Measurements from ENCODE around the gene SET.

SET gene

DNA sequence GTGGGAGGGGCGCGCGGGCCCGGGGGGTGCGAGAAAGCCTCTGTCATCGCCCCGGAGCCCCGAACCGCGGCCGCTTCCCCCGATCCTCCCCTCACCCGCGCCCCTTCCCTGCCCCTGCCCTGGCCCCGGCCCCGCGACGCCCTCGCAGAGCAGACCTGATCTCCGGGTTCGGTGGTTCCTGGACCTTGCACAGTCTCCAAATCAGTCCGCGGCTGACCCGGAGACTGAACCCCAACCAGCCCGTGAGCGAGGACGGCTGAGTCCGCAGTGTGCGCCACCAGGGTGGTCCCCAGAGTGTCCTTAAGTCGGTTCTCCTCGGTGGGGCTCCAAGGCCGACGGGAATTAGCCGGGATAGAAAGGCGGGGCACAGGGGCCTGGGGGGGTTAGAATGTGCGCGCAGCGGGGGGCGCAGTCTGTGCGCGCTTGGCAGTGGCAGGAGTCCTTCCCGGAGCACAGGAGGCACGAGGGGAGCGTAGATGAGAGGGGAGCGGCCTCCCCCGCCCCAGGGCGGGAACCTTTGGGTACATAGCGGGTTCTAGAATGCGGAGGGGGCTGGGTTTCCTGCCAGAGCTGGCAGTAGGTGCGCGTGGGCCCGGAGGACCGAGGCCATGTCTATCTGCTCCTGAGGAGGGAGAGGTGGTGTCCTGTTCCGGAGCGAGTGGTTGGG lies 14.1 kb downstream of the SET start:
- no peak for TF ChIP-seq GATA2 (IDR thresholded peaks at IDR 0.05; ENCODE audit: low read depth, low read length)
- TF ChIP-seq GATA3 (IDR thresholded peaks at IDR 0.05; ENCODE audit: low read depth, low read length) = no peak

- no peak for TF ChIP-seq GATA2 (IDR thresholded peaks at IDR 0.05; ENCODE audit: low read depth, low read length)
Measured at GRCh38 chr9:128703616-128704355, 14.8 kb downstream of the SET start.

- no peak for TF ChIP-seq GATA2 (IDR thresholded peaks at IDR 0.05; ENCODE audit: low read depth, low read length)
- TF ChIP-seq GATA3 (IDR thresholded peaks at IDR 0.05; ENCODE audit: low read depth, low read length) = no peak
Measured at GRCh38 chr9:128704356-128704670, 15.3 kb downstream of the SET start.

DNA sequence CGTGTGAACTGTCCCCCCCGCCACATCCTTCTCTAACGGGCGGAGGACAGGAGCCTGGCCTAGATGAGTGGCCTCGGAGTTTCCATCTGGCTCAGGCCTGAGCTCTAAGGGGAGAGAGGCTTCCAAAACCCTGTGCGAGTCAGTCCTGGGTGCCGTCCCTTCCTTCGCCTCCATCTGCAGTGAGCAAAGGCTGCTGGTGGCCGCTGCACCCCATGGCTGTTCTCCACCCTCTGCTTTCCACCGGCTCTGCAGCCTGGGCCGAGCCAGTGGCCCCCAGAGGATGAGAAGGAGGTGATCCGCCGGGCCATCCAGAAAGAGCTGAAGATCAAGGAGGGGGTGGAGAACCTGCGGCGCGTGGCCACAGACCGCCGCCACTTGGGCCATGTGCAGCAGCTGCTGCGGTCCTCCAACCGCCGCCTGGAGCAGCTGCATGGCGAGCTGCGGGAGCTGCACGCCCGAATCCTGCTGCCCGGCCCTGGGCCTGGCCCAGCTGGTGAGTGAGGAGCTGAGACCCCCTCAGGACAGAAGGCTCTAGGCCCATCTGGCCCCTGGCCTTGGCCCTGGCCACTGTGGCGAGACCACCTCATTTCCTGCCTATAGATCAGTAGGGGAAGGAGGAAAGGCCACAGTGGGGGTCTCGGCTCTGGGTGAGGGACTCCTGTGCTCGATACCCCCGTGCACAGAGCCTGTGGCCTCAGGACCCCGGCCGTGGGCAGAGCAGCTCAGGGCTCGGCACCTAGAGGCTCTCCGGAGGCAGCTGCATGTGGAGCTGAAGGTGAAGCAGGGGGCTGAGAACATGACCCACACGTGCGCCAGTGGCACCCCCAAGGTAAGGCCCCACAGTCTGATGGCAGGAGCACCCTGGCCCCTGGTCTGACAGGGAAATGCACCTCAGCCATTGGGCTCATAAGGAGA lies 16.3 kb downstream of the SET start:
- TF ChIP-seq GATA2 (IDR thresholded peaks at IDR 0.05; ENCODE audit: low read depth, low read length) = no peak
- no peak for TF ChIP-seq GATA3 (IDR thresholded peaks at IDR 0.05; ENCODE audit: low read depth, low read length)

DNA sequence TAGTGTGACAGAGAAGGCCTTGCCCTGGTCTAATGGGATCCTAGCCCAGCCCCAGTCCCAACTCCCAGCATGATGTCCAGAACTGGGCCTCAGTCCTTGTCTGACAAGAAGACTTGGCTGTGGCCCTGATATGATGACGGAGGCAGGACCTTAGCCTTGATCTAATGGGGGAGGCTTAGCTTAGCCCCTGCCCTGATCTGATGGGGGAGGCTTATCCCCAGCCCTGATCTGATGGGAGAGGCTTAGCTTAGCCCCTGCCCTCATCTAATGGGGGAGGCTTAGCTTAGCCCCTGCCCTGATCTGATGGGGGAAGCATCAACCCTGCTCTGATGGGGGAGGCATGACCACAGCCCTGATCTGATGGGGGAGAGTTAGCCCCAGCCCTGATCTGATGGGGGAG lies 17.0 kb downstream of the SET start:
- TF ChIP-seq GATA3 (IDR thresholded peaks at IDR 0.05; ENCODE audit: low read depth, low read length) (no peak), GATA2 (IDR thresholded peaks at IDR 0.05; ENCODE audit: low read depth, low read length) (no peak)

DNA sequence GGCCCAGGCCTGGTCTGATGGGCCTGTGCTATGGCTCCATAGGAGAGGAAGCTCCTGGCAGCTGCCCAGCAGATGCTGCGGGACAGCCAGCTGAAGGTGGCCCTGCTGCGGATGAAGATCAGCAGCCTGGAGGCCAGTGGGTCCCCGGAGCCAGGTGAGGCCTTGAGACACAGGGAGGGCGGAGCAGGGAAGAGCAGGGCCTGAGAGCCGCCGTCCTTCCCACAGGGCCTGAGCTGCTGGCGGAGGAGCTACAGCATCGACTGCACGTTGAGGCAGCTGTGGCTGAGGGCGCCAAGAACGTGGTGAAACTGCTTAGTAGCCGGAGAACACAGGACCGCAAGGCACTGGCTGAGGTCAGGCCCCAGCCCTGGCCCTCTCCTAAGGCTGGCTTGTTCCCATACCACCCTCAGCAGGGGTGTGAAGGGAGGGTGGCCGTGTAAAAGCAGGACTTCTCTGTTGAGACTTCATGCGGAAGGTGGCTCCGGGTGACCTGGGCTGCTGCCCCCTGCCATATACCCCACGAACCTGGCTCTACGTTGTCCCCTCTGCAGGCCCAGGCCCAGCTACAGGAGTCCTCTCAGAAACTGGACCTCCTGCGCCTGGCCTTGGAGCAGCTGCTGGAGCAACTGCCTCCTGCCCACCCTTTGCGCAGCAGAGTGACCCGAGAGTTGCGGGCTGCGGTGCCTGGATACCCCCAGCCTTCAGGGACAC lies 17.8 kb downstream of the SET start:
- no peak for TF ChIP-seq GATA2 (IDR thresholded peaks at IDR 0.05; ENCODE audit: low read depth, low read length)
- no peak for TF ChIP-seq GATA3 (IDR thresholded peaks at IDR 0.05; ENCODE audit: low read depth, low read length)

- TF ChIP-seq GATA3 (IDR thresholded peaks at IDR 0.05; ENCODE audit: low read depth, low read length) (no peak), GATA2 (IDR thresholded peaks at IDR 0.05; ENCODE audit: low read depth, low read length) (no peak)
Measured at GRCh38 chr9:128707446-128707845, 18.4 kb downstream of the SET start.

DNA sequence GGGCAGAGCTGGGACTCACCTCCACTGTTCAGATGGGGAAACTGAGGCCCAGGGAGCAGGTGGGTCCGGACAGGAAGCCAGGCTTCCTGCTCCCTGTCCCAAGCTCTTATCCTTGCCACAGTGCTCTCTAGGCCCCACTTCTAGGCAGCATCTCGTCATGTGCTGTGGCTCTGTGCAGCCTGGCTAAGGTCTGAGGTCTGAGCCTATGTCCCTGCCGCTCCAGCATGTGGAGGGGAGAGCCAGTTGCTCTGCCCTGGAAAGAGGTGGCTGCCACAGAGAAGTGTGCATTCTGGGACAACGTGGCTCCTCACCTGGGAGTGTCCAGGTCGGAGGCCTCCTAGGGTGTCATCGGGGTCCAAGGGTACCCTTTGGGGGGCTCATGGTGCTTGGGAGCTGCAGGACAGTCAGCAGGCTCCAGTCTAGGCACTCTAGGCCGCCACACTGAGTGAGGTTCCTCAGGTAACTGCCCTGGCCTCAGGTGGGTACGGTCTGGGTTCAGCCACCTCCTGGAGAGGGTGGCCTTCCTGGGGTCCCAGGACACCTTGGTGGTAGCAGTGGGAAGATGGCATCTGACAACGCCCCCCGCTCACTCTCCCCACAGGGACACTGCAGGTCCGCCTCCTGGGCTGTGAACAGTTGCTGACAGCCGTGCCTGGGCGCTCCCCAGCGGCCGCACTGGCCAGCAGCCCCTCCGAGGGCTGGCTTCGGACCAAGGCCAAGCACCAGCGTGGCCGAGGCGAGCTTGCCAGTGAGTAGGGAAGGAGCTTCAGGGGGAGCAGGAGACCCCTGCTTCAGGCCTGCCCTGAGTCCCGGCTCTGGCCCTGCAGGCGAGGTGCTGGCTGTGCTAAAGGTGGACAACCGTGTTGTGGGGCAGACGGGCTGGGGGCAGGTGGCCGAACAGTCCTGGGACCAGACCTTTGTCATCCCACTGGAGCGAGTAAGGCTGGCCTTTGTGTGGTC lies 23.7 kb downstream of the SET start:
- no peak for TF ChIP-seq GATA2 (IDR thresholded peaks at IDR 0.05; ENCODE audit: low read depth, low read length)
- TF ChIP-seq GATA3 (IDR thresholded peaks at IDR 0.05; ENCODE audit: low read depth, low read length) = no peak

- TF ChIP-seq GATA3 (IDR thresholded peaks at IDR 0.05; ENCODE audit: low read depth, low read length) (no peak), GATA2 (IDR thresholded peaks at IDR 0.05; ENCODE audit: low read depth, low read length) (no peak)
Measured at GRCh38 chr9:128713411-128713780, 24.4 kb downstream of the SET start.

- no peak for TF ChIP-seq GATA3 (IDR thresholded peaks at IDR 0.05; ENCODE audit: low read depth, low read length)
- no peak for TF ChIP-seq GATA2 (IDR thresholded peaks at IDR 0.05; ENCODE audit: low read depth, low read length)
Measured at GRCh38 chr9:128713941-128714573, 25.0 kb downstream of the SET start.

- no peak for TF ChIP-seq GATA3 (IDR thresholded peaks at IDR 0.05; ENCODE audit: low read depth, low read length)
- no peak for TF ChIP-seq GATA2 (IDR thresholded peaks at IDR 0.05; ENCODE audit: low read depth, low read length)
Measured at GRCh38 chr9:128714586-128715435, 25.8 kb downstream of the SET start.

DNA sequence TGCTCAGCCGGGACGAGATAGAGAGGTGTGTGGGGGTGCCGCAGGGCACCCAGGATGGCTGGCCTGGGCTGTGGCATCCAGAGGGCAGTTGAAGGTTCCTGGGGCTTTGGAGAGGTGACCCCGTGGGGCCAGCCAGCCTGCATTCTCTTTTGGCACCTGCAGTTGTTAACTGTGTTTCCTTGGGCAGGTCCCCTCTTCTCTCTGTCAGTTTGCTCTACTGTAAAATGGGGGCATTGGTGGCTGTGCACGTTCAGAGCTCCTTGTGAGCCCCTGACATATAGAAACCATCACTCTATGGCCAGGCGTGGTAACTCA lies 26.4 kb downstream of the SET start:
- TF ChIP-seq GATA2 (IDR thresholded peaks at IDR 0.05; ENCODE audit: low read depth, low read length) (no peak), GATA3 (IDR thresholded peaks at IDR 0.05; ENCODE audit: low read depth, low read length) (no peak)

Measured in SH-SY5Y (cell line).